K562 (cell line): ENCODE results near the gene EEF2K. TPM values are rescaled to one million over a fixed set of nuclear protein-coding genes. Genes with fewer than 3 reads are reported as not detected.

ENCODE experiments used
- BRD4 ChIP-seq: fragments of 200-600 bp; sonication (generic); IDR thresholded peaks from 2 replicates; pipeline ENCODE4 v1.6.1; 2017; ENCODE audit warnings: inconsistent platforms
- CBX3 ChIP-seq, 2 experiments: IDR thresholded peaks; 1 replicate in 1 of 2; 2 replicates in 1 of 2; pipeline ENCODE4 v1.6.1; 2012; ENCODE audit warnings: inconsistent platforms in 2 of 2, low read length in 2 of 2, borderline replicate concordance in 1 of 2, control low read depth in 1 of 2
- CEBPG ChIP-seq, 3 experiments: fragments of 200-800 bp in 1 of 3; sonication (Bioruptor generic) in 1 of 3; sonication (generic) in 1 of 3; formaldehyde crosslinking in 1 of 3; IDR thresholded peaks in 2 of 3; conservative IDR thresholded peaks in 1 of 3; 2 replicates each; pipeline versions ENCODE4 v1.6.1 to v1.8.0; 2016 to 2022; ENCODE audit warnings: missing compliant biosample characterization in 2 of 3, missing genetic modification characterization in 2 of 3, mild to moderate bottlenecking in 1 of 3, missing genetic modification reagents in 1 of 3
- CHAMP1 ChIP-seq: fragments of 450-650 bp; IDR thresholded peaks from 2 replicates; pipeline ENCODE4 v1.6.1; 2016; ENCODE audit warnings: mild to moderate bottlenecking
- ILF3 ChIP-seq: fragments of 450-650 bp; IDR thresholded peaks from 2 replicates; pipeline ENCODE4 v1.6.1; 2018; ENCODE audit warnings: antibody characterized with exemption, mild to moderate bottlenecking, moderate library complexity, borderline replicate concordance
- NR1H2 ChIP-seq: sonication (generic); formaldehyde crosslinking; IDR thresholded peaks from 2 replicates; pipeline ENCODE4 v1.4.0; 2020; ENCODE audit warnings: mild to moderate bottlenecking, missing genetic modification reagents
- PHF8 ChIP-seq: fragments of 200-600 bp; sonication (generic); IDR thresholded peaks from 2 replicates; pipeline ENCODE4 v1.6.1; 2012; ENCODE audit warnings: mixed run types, mild to moderate bottlenecking, inconsistent platforms, low read length, moderate library complexity, borderline replicate concordance
- PML ChIP-seq: IDR thresholded peaks from 2 replicates; pipeline ENCODE4 v1.6.1; 2012; ENCODE audit warnings: low read length, inconsistent platforms
- RBM22 ChIP-seq: fragments of 200-400 bp; formaldehyde crosslinking; IDR thresholded peaks from 2 replicates; pipeline ENCODE4 v1.6.1; 2018; ENCODE audit warnings: low read length, low read depth; ENCODE audit not compliant: poor library complexity, severe bottlenecking
- SMARCA4 ChIP-seq: fragments of 450-650 bp; IDR thresholded peaks from 2 replicates; pipeline ENCODE4 v1.6.1; 2016
- SMARCE1 ChIP-seq: fragments of 450-650 bp; IDR thresholded peaks from 2 replicates; pipeline ENCODE4 v1.7.1; 2016; ENCODE audit warnings: mild to moderate bottlenecking
- TAF1 ChIP-seq: IDR thresholded peaks from 2 replicates; pipeline ENCODE4 v1.6.1; 2011; ENCODE audit warnings: mild to moderate bottlenecking, low read length, moderate library complexity; ENCODE audit not compliant: insufficient read depth, control insufficient read depth, severe bottlenecking; ENCODE audit errors: extremely low read depth
- UBTF ChIP-seq, 2 experiments: IDR thresholded peaks; 2 replicates each; pipeline ENCODE4 v1.6.1; 2012; ENCODE audit warnings: improper control_type of control experiment in 2 of 2, low read depth in 2 of 2, low read length in 2 of 2, borderline replicate concordance in 1 of 2
- ZBTB26 ChIP-seq: fragments of 450-650 bp; formaldehyde crosslinking; IDR thresholded peaks from 2 replicates; pipeline ENCODE4 v1.4.0; 2022; ENCODE audit warnings: missing genetic modification characterization
- ZBTB49 ChIP-seq: sonication (generic); formaldehyde crosslinking; IDR thresholded peaks from 2 replicates; pipeline ENCODE4 v1.8.0; 2022; ENCODE audit warnings: missing genetic modification reagents, mild to moderate bottlenecking, borderline replicate concordance
- ZNF23 ChIP-seq: fragments of 250-450 bp; sonication (Bioruptor Pico); IDR thresholded peaks from 2 replicates; pipeline ENCODE4 v1.4.0; 2020; ENCODE audit warnings: mild to moderate bottlenecking
- ZNF282 ChIP-seq: sonication (generic); formaldehyde crosslinking; IDR thresholded peaks from 2 replicates; pipeline ENCODE4 v1.8.1; 2023; ENCODE audit warnings: missing genetic modification reagents
- ZSCAN29 ChIP-seq: fragments of 450-650 bp; IDR thresholded peaks from 2 replicates; pipeline ENCODE4 v1.6.1; 2017
- polyA plus RNA-seq, 8 experiments: library from polyadenylated mRNA; depleted of rRNA in 4 of 8; stranded (reverse) in 5 of 8; unstranded in 3 of 8; fragments of >200 nt; fragmentation: Nextera tagmentation in 2 of 8; fragmentation: Illumina TruSeq in 1 of 8; extraction: Ambion mirVana in 2 of 8; extraction: Trizol in 1 of 8; gene quantifications; 2 replicates each; pipeline versions ENCODE4 v1.2.1 to v1.2.3, GENCODE V29; 2011 to 2014; ENCODE audit warnings: inconsistent platforms in 1 of 8, missing spikeins in 1 of 8
- total RNA-seq, 7 experiments: library from RNA; depleted of rRNA in 6 of 7; stranded (reverse); fragments of >200 nt in 6 of 7; fragmentation: Illumina TruSeq in 2 of 7; extraction: Trizol in 2 of 7; gene quantifications; 2 replicates each; pipeline versions ENCODE4 v1.2.1 to v1.2.3, GENCODE V29; 2011 to 2021; ENCODE audit warnings: low replicate concordance in 1 of 7

The EEF2K gene
- total and polyA plus RNA-seq, 9 of the 15 experiments (the other 6 are each of a cell fraction or from before 2014, with no cell fraction given): 3.0 to 35.2 (median 12.2) TPM

GRCh38 chr16:22206013-22206841 is at the start of gene EEF2K (continued):
- TF ChIP-seq CHAMP1: no peak; the same call in 1 of the 2 replicates
- TF ChIP-seq NR1H2: no peak
- TF ChIP-seq ZNF282: no peak; the same call in 1 of the 2 replicates
- no peak; the same call in 1 of the 2 replicates for TF ChIP-seq ILF3
- no peak for TF ChIP-seq RBM22
- TF ChIP-seq PML: no peak
- no peak for TF ChIP-seq ZSCAN29
- TF ChIP-seq CBX3 (IDR thresholded peaks at IDR 0.05; ENCODE audit: borderline replicate concordance in 1 of 2, low read length in 2 of 2): peak in 1 of 2 experiments; percentile 95; a peak in 2 of 3 replicates
- TF ChIP-seq SMARCA4: no peak
- TF ChIP-seq ZBTB49 (CRISPR knock-in tag): 0 out of 2 replicates have a peak, but pooled peaks have one; percentile 67
- no peak for TF ChIP-seq ZNF23 (CRISPR knock-in tag)
- no peak for TF ChIP-seq CEBPG (CRISPR knock-in tag; IDR thresholded peaks at IDR 0.05)
- TF ChIP-seq CEBPG (tag; conservative IDR thresholded peaks at IDR 0.05 in 1 of 2, IDR thresholded peaks at IDR 0.05 in 1 of 2): no peak
- TF ChIP-seq UBTF (IDR thresholded peaks at IDR 0.05; ENCODE audit: borderline replicate concordance in 1 of 2, low read depth in 2 of 2, low read length in 2 of 2): peak in 1 of 2 experiments; percentile 97; a peak in 2 of 4 replicates
- peak; percentile 88 for TF ChIP-seq TAF1
- TF ChIP-seq PHF8: peak; percentile 78; the same call in 1 of the 2 replicates
- no peak for TF ChIP-seq BRD4
- TF ChIP-seq ZBTB26 (CRISPR knock-in tag): no peak
- no peak for TF ChIP-seq SMARCE1
